ENCODE measurements around the gene CKMT1A.
"Not testable (repeated sequence)": the region's sequence is repeated elsewhere in the genome, so short reads cannot be mapped to it uniquely, and the experiment has no call there.

The CKMT1A gene

GRCh38 chr15:43702701-43703424, 9.2 kb downstream of the CKMT1A start:
- DNase-seq (ENCODE audit: low read depth), result no peak
- no peak for TF ChIP-seq CTCF (IDR thresholded peaks at IDR 0.05; ENCODE audit: low read depth, low read length, missing control alignments)
- H3K4me3 ChIP-seq (ENCODE audit: low read depth, low read length), result no peak overlapping the region

- H3K4me3 ChIP-seq (ENCODE audit: low read depth, low read length); DNase-seq (ENCODE audit: low read depth): not testable (repeated sequence)
Observed at GRCh38 chr15:43710431-43711131, 16.9 kb downstream of the CKMT1A start.

GRCh38 chr15:43723151-43723550, 29.5 kb downstream of the CKMT1A start:
- DNase-seq (ENCODE audit: low read depth), result no peak
- H3K4me3 ChIP-seq (ENCODE audit: low read depth, low read length), result no peak overlapping the region
- no peak for TF ChIP-seq CTCF (IDR thresholded peaks at IDR 0.05; ENCODE audit: low read depth, low read length, missing control alignments)

- H3K4me3 ChIP-seq (ENCODE audit: low read depth, low read length); DNase-seq (ENCODE audit: low read depth): not testable (repeated sequence)
Observed at GRCh38 chr15:43726306-43726705, 32.6 kb downstream of the CKMT1A start.

GRCh38 chr15:43728053-43728725, 34.5 kb downstream of the CKMT1A start:
- H3K4me3 ChIP-seq (ENCODE audit: low read depth, low read length); DNase-seq (ENCODE audit: low read depth): not testable (repeated sequence)

- TF ChIP-seq CTCF (IDR thresholded peaks at IDR 0.05; ENCODE audit: low read depth, low read length, missing control alignments), result no peak
- no peak for DNase-seq (ENCODE audit: low read depth)
- peak overlapping the region; percentile 47 for H3K4me3 ChIP-seq (ENCODE audit: low read depth, low read length)
Observed at GRCh38 chr15:43735416-43735815, 41.8 kb downstream of the CKMT1A start.

GRCh38 chr15:43746245-43746902, 52.7 kb downstream of the CKMT1A start, which contains the start of gene PDIA3:
TSS of gene PDIA3 (plus strand) at chr15:43746438. CDS start at chr15:43746540, 102 bp downstream.
- peak within 1 kb of the TSS; percentile 87 for H3K4me3 ChIP-seq (ENCODE audit: low read depth, low read length)
- peak; percentile 60 for DNase-seq (ENCODE audit: low read depth)

GRCh38 chr15:43746903-43747309, 53.2 kb downstream of the CKMT1A start:
- DNase-seq (ENCODE audit: low read depth), result not testable (repeated sequence)
- peak overlapping the region; percentile 87 for H3K4me3 ChIP-seq (ENCODE audit: low read depth, low read length)

- DNase-seq (ENCODE audit: low read depth), result no peak
- peak overlapping the region; percentile 87 for H3K4me3 ChIP-seq (ENCODE audit: low read depth, low read length)
- TF ChIP-seq CTCF (IDR thresholded peaks at IDR 0.05; ENCODE audit: low read depth, low read length, missing control alignments), result no peak
Observed at GRCh38 chr15:43748376-43748775, 54.7 kb downstream of the CKMT1A start.

Measured in GM12864 (cell line).